NB4 (cell line): ENCODE results near the gene RAET1G.

ENCODE experiments used
- CTCF ChIP-seq: IDR thresholded peaks from one replicate; pipeline ENCODE4 v1.5.1; 2012; ENCODE audit warnings: low read depth, low read length
- MAX ChIP-seq: IDR thresholded peaks from 2 replicates; pipeline ENCODE4 v1.6.1; 2011; ENCODE audit warnings: low read depth, low read length
- POLR2A ChIP-seq: IDR thresholded peaks from 2 replicates; pipeline ENCODE4 v1.6.1; 2011; ENCODE audit warnings: mild to moderate bottlenecking; ENCODE audit not compliant: insufficient read length; ENCODE audit errors: extremely low read depth

GRCh38 chr6:149897855-149898744, 24.8 kb downstream of the RAET1G start, which contains the start of gene RAET1E:
- TF ChIP-seq CTCF (no peak), POLR2A (no peak), MAX (no peak)
